Caco-2 (cell line): ENCODE data around the gene IGF1. TPM values are rescaled to one million over a fixed set of nuclear protein-coding genes. Genes with fewer than 3 reads are reported as not detected.

Source experiments
- BruUV-seq: library from RNA; stranded (reverse); fragments of 400-500 nt; replicated peaks from 2 replicates; lab custom pipeline; 2021; lab: Mats Ljungman, UMichigan
- CTCF ChIA-PET: fragments of 300-600 bp; sonication (Branson Sonifier 250); formaldehyde crosslinking; loops from one replicate; lab custom pipeline; 2022; ENCODE audit warnings: antibody characterized with exemption; lab: Charles Lee
- POLR2A ChIA-PET: fragments of 300-600 bp; sonication (Branson Sonifier 250); formaldehyde crosslinking; loops from one replicate; lab custom pipeline; 2022; ENCODE audit warnings: antibody characterized with exemption; lab: Charles Lee
- DNase-seq, 2 experiments: peaks; one replicate each; pipeline versions ENCODE4 v3.0.0 to v3.0.0-alpha.2; 2020 to 2022
- H3K27me3 ChIP-seq: replicated peaks from 2 replicates; pipeline ENCODE4 v1.6.0; 2011; ENCODE audit warnings: low read length; ENCODE audit not compliant: control insufficient read depth, insufficient read depth
- H3K36me3 ChIP-seq: 2 replicates; pipeline ENCODE4 v1.5.1; 2011; ENCODE audit warnings: low read length; ENCODE audit not compliant: control insufficient read depth, insufficient read depth
- H3K4me1 ChIP-seq: fragments of 250-450 bp; sonication (Bioruptor Pico); 2 replicates; pipeline ENCODE4 v1.5.1; 2020; ENCODE audit warnings: mild to moderate bottlenecking
- H3K4me3 ChIP-seq: 2 replicates; pipeline ENCODE4 v1.5.1; 2011; ENCODE audit warnings: low read depth, mild to moderate bottlenecking, control low read depth, low read length
- H3K9me3 ChIP-seq: fragments of 250-450 bp; sonication (Bioruptor Pico); 2 replicates; pipeline ENCODE4 v1.5.1; 2020; ENCODE audit warnings: mild to moderate bottlenecking, moderate library complexity
- H3K27ac Mint-ChIP-seq: one replicate; pipeline ENCODE4 v1.8.0; 2022; ENCODE audit warnings: mixed read lengths; ENCODE audit not compliant: unreplicated experiment
- H3K27me3 Mint-ChIP-seq: one replicate; pipeline ENCODE4 v1.8.0; 2022; ENCODE audit warnings: mixed read lengths; ENCODE audit not compliant: insufficient read depth, unreplicated experiment
- H3K36me3 Mint-ChIP-seq: one replicate; pipeline ENCODE4 v1.8.0; 2022; ENCODE audit warnings: mild to moderate bottlenecking, mixed read lengths; ENCODE audit not compliant: insufficient read depth, unreplicated experiment
- H3K4me1 Mint-ChIP-seq: one replicate; pipeline ENCODE4 v1.8.0; 2022; ENCODE audit warnings: low read depth, mixed read lengths; ENCODE audit not compliant: unreplicated experiment
- H3K4me3 Mint-ChIP-seq: one replicate; pipeline ENCODE4 v1.8.0; 2022; ENCODE audit warnings: mild to moderate bottlenecking, moderate library complexity, mixed read lengths; ENCODE audit not compliant: unreplicated experiment
- H3K9me3 Mint-ChIP-seq: one replicate; pipeline ENCODE4 v1.8.0; 2022; ENCODE audit warnings: mixed read lengths; ENCODE audit not compliant: unreplicated experiment
- CTCF ChIP-seq, 2 experiments: fragments of 200-600 bp in 1 of 2; IDR thresholded peaks; 1 replicate in 1 of 2; 2 replicates in 1 of 2; pipeline versions ENCODE4 v1.5.1 to v1.8.0; 2011 to 2022; ENCODE audit warnings: antibody characterized with exemption in 1 of 2, control low read depth in 1 of 2, inconsistent platforms in 1 of 2, low read depth in 1 of 2, low read length in 1 of 2, mild to moderate bottlenecking in 1 of 2, moderate library complexity in 1 of 2; ENCODE audit not compliant: insufficient read depth in 1 of 2, severe bottlenecking in 1 of 2, unreplicated experiment in 1 of 2
- intact Hi-C: fragments of 100-400 bp; cut with micrococcal nuclease; formaldehyde crosslinking; loops from one replicate; pipeline ENCODE4 v1.10.0; 2022; ENCODE audit not compliant: unreplicated experiment
- total RNA-seq: library from RNA; stranded (reverse); gene quantifications from 2 replicates; pipeline ENCODE4 v1.2.3, GENCODE V29; 2022

Gene IGF1
- total RNA-seq, 1 experiment from 2014 or later, result 2.3 TPM

GRCh38 chr12:102484428-102484958 is 4.1 kb upstream of the IGF1 start:
- Mint-ChIP-seq H3K27me3 (no peaks in the 10 kb centered on the region), H3K36me3 (no peaks in the 10 kb centered on the region), H3K4me3 (no peak overlapping the region), H3K27ac (peak overlapping the region; percentile 33), H3K4me1 (no peaks in the 10 kb centered on the region), H3K9me3 (no peaks in the 10 kb centered on the region)
- H3K4me3 ChIP-seq, result no peak overlapping the region
- peak; percentile 84 to 85 for TF ChIP-seq CTCF (IDR thresholded peaks at IDR 0.05; ENCODE audit: insufficient read depth in 1 of 2, low read depth in 1 of 2, low read length in 1 of 2, severe bottlenecking in 1 of 2, unreplicated experiment in 1 of 2)
- CTCF ChIA-PET, result interaction anchor here (0.6 to 0.8 kb wide), 5 partner anchors 184 to 1889 kb away, joined by 3 to 5 read pairs (median 3); no protein-coding TSS in a partner anchor
- no TSS peak for BruUV-seq
- peak; percentile 34 to 42 for DNase-seq
- H3K9me3 ChIP-seq, result no peaks in the 10 kb centered on the region
- intact Hi-C loops, result loop anchor here (1.0 to 2.0 kb wide), 4 partner anchors 183 to 544 kb away; partner anchors contain the start of genes NUP37 and PARPBP
- H3K36me3 ChIP-seq, result no peaks in the 10 kb centered on the region
- POLR2A ChIA-PET, result no interaction called here
- no peaks in the 10 kb centered on the region for H3K4me1 ChIP-seq
- H3K27me3 ChIP-seq, result no peaks in the 10 kb centered on the region

- H3K36me3 ChIP-seq, result no peaks in the 10 kb centered on the region
- H3K9me3 ChIP-seq, result no peaks in the 10 kb centered on the region
- H3K4me3 ChIP-seq, result no peak overlapping the region
- intact Hi-C loops, result loop anchor here (1.0 to 2.0 kb wide), 4 partner anchors 183 to 544 kb away; partner anchors contain the start of genes NUP37 and PARPBP
- Mint-ChIP-seq H3K9me3 (no peaks in the 10 kb centered on the region), H3K4me1 (no peaks in the 10 kb centered on the region), H3K27me3 (no peaks in the 10 kb centered on the region), H3K27ac (peak overlapping the region; percentile 33), H3K36me3 (no peaks in the 10 kb centered on the region), H3K4me3 (no peak overlapping the region)
- no peaks in the 10 kb centered on the region for H3K27me3 ChIP-seq
- CTCF ChIA-PET, result no interaction called here
- POLR2A ChIA-PET, result no interaction called here
- no peaks in the 10 kb centered on the region for H3K4me1 ChIP-seq
- TF ChIP-seq CTCF (IDR thresholded peaks at IDR 0.05; ENCODE audit: insufficient read depth in 1 of 2, low read depth in 1 of 2, low read length in 1 of 2, severe bottlenecking in 1 of 2, unreplicated experiment in 1 of 2), result no peak
- no peak for DNase-seq
- BruUV-seq, result no TSS peak
Measured at GRCh38 chr12:102484017-102484416, 3.7 kb upstream of the IGF1 start.

- Mint-ChIP-seq H3K27ac (peak overlapping the region; percentile 33), H3K4me3 (no peak overlapping the region), H3K36me3 (no peaks in the 10 kb centered on the region), H3K4me1 (no peaks in the 10 kb centered on the region), H3K9me3 (no peaks in the 10 kb centered on the region), H3K27me3 (no peaks in the 10 kb centered on the region)
- ChIA-PET CTCF (no interaction called here), POLR2A (no interaction called here)
- TF ChIP-seq CTCF (IDR thresholded peaks at IDR 0.05; ENCODE audit: insufficient read depth in 1 of 2, low read depth in 1 of 2, low read length in 1 of 2, severe bottlenecking in 1 of 2, unreplicated experiment in 1 of 2), result no peak
- no peak for DNase-seq
- Histone ChIP-seq H3K9me3 (no peaks in the 10 kb centered on the region), H3K4me1 (no peaks in the 10 kb centered on the region), H3K27me3 (no peaks in the 10 kb centered on the region), H3K36me3 (no peaks in the 10 kb centered on the region), H3K4me3 (no peak overlapping the region)
- no TSS peak for BruUV-seq
- intact Hi-C loops, result no loop called here
Measured at GRCh38 chr12:102483466-102483865, 3.1 kb upstream of the IGF1 start.
